Activated CD8-positive, alpha-beta T cell treated with anti-CD3 and anti-CD28 coated beads for 36 hours (primary cell): ENCODE measurements around the gene BLOC1S3. TPM values are rescaled to one million over a fixed set of nuclear protein-coding genes. Genes with fewer than 3 reads are reported as not detected.

ENCODE experiments used
- ATAC-seq: fragments of 200-7000 bp; cut with Tn5 transposase; one replicate; pipeline ENCODE4 v1.10.0; 2021; ENCODE audit warnings: mild to moderate bottlenecking, moderate library complexity
- CTCF ChIA-PET: fragments of 350-600 bp; sonication (Branson Sonifier 250); formaldehyde crosslinking; loops from one replicate; lab custom pipeline; 2021; ENCODE audit warnings: antibody characterized with exemption; lab: Charles Lee
- POLR2A ChIA-PET: fragments of 350-600 bp; sonication (Branson Sonifier 250); formaldehyde crosslinking; loops from one replicate; lab custom pipeline; 2021; ENCODE audit warnings: antibody characterized with exemption; lab: Charles Lee
- DNase-seq: peaks from one replicate; pipeline ENCODE4 v3.0.0-alpha.2; 2020
- H3K27ac Mint-ChIP-seq: one replicate; pipeline ENCODE4 v1.8.0; 2021; ENCODE audit warnings: mild to moderate bottlenecking, mixed read lengths
- H3K27me3 Mint-ChIP-seq: one replicate; pipeline ENCODE4 v1.8.0; 2021; ENCODE audit warnings: mixed read lengths
- H3K36me3 Mint-ChIP-seq: one replicate; pipeline ENCODE4 v1.8.0; 2021; ENCODE audit warnings: low read depth, mixed read lengths
- H3K4me1 Mint-ChIP-seq: one replicate; pipeline ENCODE4 v1.8.0; 2021; ENCODE audit warnings: low read depth, mixed read lengths
- H3K4me3 Mint-ChIP-seq: one replicate; pipeline ENCODE4 v1.8.0; 2021; ENCODE audit warnings: mild to moderate bottlenecking, moderate library complexity, mixed read lengths
- H3K9me3 Mint-ChIP-seq: one replicate; pipeline ENCODE4 v1.8.0; 2021; ENCODE audit warnings: mixed read lengths
- CTCF ChIP-seq: fragments of 200-600 bp; IDR thresholded peaks from one replicate; pipeline ENCODE4 v1.8.0; 2022; ENCODE audit warnings: antibody characterized with exemption, mild to moderate bottlenecking
- intact Hi-C: fragments of 100-400 bp; cut with micrococcal nuclease; formaldehyde crosslinking; loops from one replicate; pipeline ENCODE4 v1.10.0; 2022
- total RNA-seq, 2 experiments: library from RNA; stranded (reverse); gene quantifications; one replicate each; pipeline ENCODE4 v1.2.3, GENCODE V29; 2021

Gene BLOC1S3
- total RNA-seq, 2 experiments from 2014 or later = 8.9 to 10.8 TPM

- ATAC-seq = no peak
- no peak overlapping the region for H3K27ac Mint-ChIP-seq
- POLR2A ChIA-PET = no interaction called here
- no peaks in the 10 kb centered on the region for H3K36me3 Mint-ChIP-seq
- no peak overlapping the region for H3K4me3 Mint-ChIP-seq
- no peak for DNase-seq
- intact Hi-C loops = no loop called here
- H3K9me3 Mint-ChIP-seq = no peaks in the 10 kb centered on the region
- peaks cover 34% of the 10 kb centered on the region for H3K4me1 Mint-ChIP-seq
- no peak for TF ChIP-seq CTCF
- CTCF ChIA-PET = interaction anchor here (1.3 kb wide), 1 partner anchor 9 kb away, joined by 3 read pairs; the partner anchor contains the start of genes BLOC1S3 and TRAPPC6A
- H3K27me3 Mint-ChIP-seq = no peaks in the 10 kb centered on the region
These were observed 9.7 kb upstream of the BLOC1S3 start for GRCh38 chr19:45168767-45169351.

GRCh38 chr19:45169602-45170001 is 9.0 kb upstream of the BLOC1S3 start:
- H3K9me3 Mint-ChIP-seq = no peaks in the 10 kb centered on the region
- CTCF ChIA-PET = interaction anchor here (1.3 to 1.6 kb wide), 2 partner anchors 9 to 44 kb away, joined by 3 to 4 read pairs; partner anchors contain the start of genes BLOC1S3 and TRAPPC6A
- no peak for ATAC-seq
- peaks cover 31% of the 10 kb centered on the region for H3K4me1 Mint-ChIP-seq
- H3K36me3 Mint-ChIP-seq = no peaks in the 10 kb centered on the region
- no peak for DNase-seq
- TF ChIP-seq CTCF = no peak
- H3K27me3 Mint-ChIP-seq = no peaks in the 10 kb centered on the region
- intact Hi-C loops = no loop called here
- POLR2A ChIA-PET = interaction anchor here (1.1 kb wide), 1 partner anchor 9 kb away, joined by 5 read pairs; the partner anchor contains the start of genes BLOC1S3 and TRAPPC6A
- H3K27ac Mint-ChIP-seq = peak overlapping the region; percentile 49
- H3K4me3 Mint-ChIP-seq = no peak overlapping the region

GRCh38 chr19:45170146-45171106 is 8.2 kb upstream of the BLOC1S3 start:
- TF ChIP-seq CTCF = no peak
- no peaks in the 10 kb centered on the region for H3K36me3 Mint-ChIP-seq
- H3K27me3 Mint-ChIP-seq = no peaks in the 10 kb centered on the region
- ChIA-PET POLR2A (interaction anchor here (0.6 to 1.2 kb wide), 3 partner anchors 8 to 1561 kb away, joined by 3 to 5 read pairs (median 3); partner anchors contain the start of genes BLOC1S3 and TRAPPC6A), CTCF (interaction anchor here (1.3 to 1.6 kb wide), 2 partner anchors 8 to 45 kb away, joined by 3 to 4 read pairs; partner anchors contain the start of genes BLOC1S3 and TRAPPC6A)
- DNase-seq (no peak), ATAC-seq (no peak)
- H3K27ac Mint-ChIP-seq = peak overlapping the region; percentile 90
- peaks cover 31% of the 10 kb centered on the region for H3K4me1 Mint-ChIP-seq
- intact Hi-C loops = no loop called here
- H3K4me3 Mint-ChIP-seq = no peak overlapping the region
- no peaks in the 10 kb centered on the region for H3K9me3 Mint-ChIP-seq

- Mint-ChIP-seq H3K36me3 (no peaks in the 10 kb centered on the region), H3K27ac (peak overlapping the region; percentile 90), H3K4me1 (peaks cover 32% of the 10 kb centered on the region), H3K9me3 (no peaks in the 10 kb centered on the region), H3K27me3 (no peaks in the 10 kb centered on the region), H3K4me3 (peak overlapping the region; percentile 32)
- no peak for TF ChIP-seq CTCF
- peak; percentile 91 for ATAC-seq
- intact Hi-C loops = no loop called here
- CTCF ChIA-PET = interaction anchor here (0.8 kb wide), 1 partner anchor 111 kb away, joined by 3 read pairs; no protein-coding TSS in a partner anchor
- DNase-seq = peak; percentile 73
- POLR2A ChIA-PET = interaction anchor here (0.6 to 1.2 kb wide), 3 partner anchors 9 to 1561 kb away, joined by 3 read pairs; partner anchors contain the start of gene GEMIN7
These were observed 7.4 kb upstream of the BLOC1S3 start for GRCh38 chr19:45171211-45171623.
